HG03460 (cell line): ENCODE measurements around the gene ABHD12B.
"Not testable (repeated sequence)": the region's sequence is repeated elsewhere in the genome, so short reads cannot be mapped to it uniquely, and the experiment has no call there.

Experiments used
- ATAC-seq: cut with Tn5 transposase; IDR thresholded peaks from one replicate; pipeline ENCODE4 v1.9.1; 2021; ENCODE audit not compliant: unreplicated experiment

ABHD12B gene

GRCh38 chr14:50932592-50933495, 61.0 kb downstream of the ABHD12B start:
- ATAC-seq: no peak

GRCh38 chr14:50935126-50936015, 63.5 kb downstream of the ABHD12B start:
- ATAC-seq: no peak

GRCh38 chr14:50936016-50936340, 64.1 kb downstream of the ABHD12B start:
- ATAC-seq: no peak

- ATAC-seq: no peak
These were observed 65.0 kb downstream of the ABHD12B start for GRCh38 chr14:50936882-50937281.

- no peak for ATAC-seq
These were observed 65.5 kb downstream of the ABHD12B start for GRCh38 chr14:50937325-50937724.

- ATAC-seq: no peak
These were observed 65.9 kb downstream of the ABHD12B start for GRCh38 chr14:50937800-50938199.

- ATAC-seq: no peak
These were observed 69.3 kb downstream of the ABHD12B start for GRCh38 chr14:50941151-50941550.

GRCh38 chr14:50941638-50942037, 69.8 kb downstream of the ABHD12B start:
- not testable (repeated sequence) for ATAC-seq

GRCh38 chr14:50943261-50943942, 71.5 kb downstream of the ABHD12B start:
- no peak for ATAC-seq

GRCh38 chr14:50943943-50944646, 72.2 kb downstream of the ABHD12B start, which contains the start of gene PYGL:
Gene PYGL (minus strand): TSS chr14:50944483. CDS start chr14:50944403, 80 bp downstream.
- peak; percentile 70 for ATAC-seq

- ATAC-seq: peak; percentile 25
These were observed 73.0 kb downstream of the ABHD12B start for GRCh38 chr14:50944647-50945413.

GRCh38 chr14:50946234-50946935, 74.5 kb downstream of the ABHD12B start:
- no peak for ATAC-seq

GRCh38 chr14:50947446-50947845, 75.6 kb downstream of the ABHD12B start:
- no peak for ATAC-seq

GRCh38 chr14:50948205-50948604, 76.4 kb downstream of the ABHD12B start:
- no peak for ATAC-seq

- no peak for ATAC-seq
These were observed 79.2 kb downstream of the ABHD12B start for GRCh38 chr14:50951032-50951431.

- no peak for ATAC-seq
These were observed 81.6 kb downstream of the ABHD12B start for GRCh38 chr14:50953502-50953901.
